Measurements from ENCODE around the gene MYL7. TPM values are rescaled to one million over a fixed set of nuclear protein-coding genes. Genes with fewer than 3 reads are reported as not detected.
A peak's percentile ranks its signal among the peaks of the same experiment; 100 is the strongest.

Gene MYL7
- total and polyA plus RNA-seq, 7 donors: 0.15 to 1.7 (median 0.98) TPM; not detected in 3

GRCh38 chr7:44101966-44102845, 38.9 kb downstream of the MYL7 start:
- no peak for ATAC-seq
- WGBS, 3 donors: 82 to 85% (median 85%) methylated on average over 14 of the region's 14 CpGs
- TF ChIP-seq CTCF (IDR thresholded peaks at IDR 0.05): no peak
- H3K4me1 ChIP-seq: no peaks in the 10 kb centered on the region
- H3K4me3 ChIP-seq: no peak overlapping the region
- no peaks in the 10 kb centered on the region for H3K9me3 ChIP-seq
- peak overlapping the region; percentile 53 for H3K27ac ChIP-seq
- peak; percentile 47 to 64 for DNase-seq
- H3K36me3 ChIP-seq (ENCODE audit: insufficient read depth in 1 of 2, low read depth in 1 of 2): no peaks in the 10 kb centered on the region
- intact Hi-C loops (cut with DNase I): no loop called here
- peaks cover 0 to 11% (median 6%) of the 10 kb centered on the region in 3 donors for H3K27me3 ChIP-seq (ENCODE audit: insufficient read depth in 3 of 3, low read length in 2 of 3)

- Histone ChIP-seq H3K4me1 (no peaks in the 10 kb centered on the region), H3K36me3 (ENCODE audit: insufficient read depth in 1 of 2, low read depth in 1 of 2) (no peaks in the 10 kb centered on the region), H3K27me3 (ENCODE audit: insufficient read depth in 3 of 3, low read length in 2 of 3) (peaks cover 0 to 11% (median 6%) of the 10 kb centered on the region in 3 donors), H3K4me3 (no peak overlapping the region), H3K9me3 (no peaks in the 10 kb centered on the region), H3K27ac (peak overlapping the region; percentile 61)
- DNase-seq (peak in 1 of 2 donors; percentile 30), ATAC-seq (no peak)
- intact Hi-C loops (cut with DNase I): no loop called here
- WGBS, 3 donors: 85 to 90% (median 85%) methylated on average over 3 of the region's 3 CpGs
- TF ChIP-seq CTCF (IDR thresholded peaks at IDR 0.05): no peak
Observed at GRCh38 chr7:44101303-44101965, 39.7 kb downstream of the MYL7 start.

GRCh38 chr7:44100458-44101302, 40.5 kb downstream of the MYL7 start:
- 50 to 66% (median 58%) methylated on average over 10 of the region's 10 CpGs for WGBS, 3 donors
- no peaks in the 10 kb centered on the region for H3K36me3 ChIP-seq (ENCODE audit: insufficient read depth in 1 of 2, low read depth in 1 of 2)
- intact Hi-C loops (cut with DNase I): no loop called here
- ATAC-seq: no peak
- TF ChIP-seq CTCF (IDR thresholded peaks at IDR 0.05): no peak
- DNase-seq: peak in 1 of 2 donors; percentile 50
- H3K4me1 ChIP-seq: no peaks in the 10 kb centered on the region
- no peaks in the 10 kb centered on the region for H3K9me3 ChIP-seq
- H3K27me3 ChIP-seq (ENCODE audit: insufficient read depth in 3 of 3, low read length in 2 of 3): peaks cover 0 to 7% (median 4%) of the 10 kb centered on the region in 3 donors
- no peak overlapping the region for H3K4me3 ChIP-seq
- H3K27ac ChIP-seq: peak overlapping the region; percentile 61

- Histone ChIP-seq H3K4me3 (no peak overlapping the region), H3K9me3 (no peaks in the 10 kb centered on the region), H3K27ac (peak overlapping the region; percentile 16), H3K4me1 (no peaks in the 10 kb centered on the region), H3K36me3 (ENCODE audit: insufficient read depth in 1 of 2, low read depth in 1 of 2) (no peaks in the 10 kb centered on the region), H3K27me3 (ENCODE audit: insufficient read depth in 3 of 3, low read length in 2 of 3) (peaks cover 0 to 4% (median 0%) of the 10 kb centered on the region in 3 donors)
- intact Hi-C loops (cut with DNase I): no loop called here
- TF ChIP-seq CTCF (IDR thresholded peaks at IDR 0.05): no peak
- 42 to 48% (median 46%) methylated on average over 4 of the region's 4 CpGs for WGBS, 3 donors
- DNase-seq (no peak), ATAC-seq (no peak)
Observed at GRCh38 chr7:44099669-44100068, 41.5 kb downstream of the MYL7 start.
